OCI-LY7 (cell line): ENCODE measurements around the gene PROK2.

Source experiments
- EZH2phosphoT487 ChIP-seq: fragments of 200-600 bp; sonication (generic); IDR thresholded peaks from 2 replicates; pipeline ENCODE4 v1.6.1; 2018; ENCODE audit warnings: low read depth, borderline replicate concordance, mild to moderate bottlenecking, mixed run types, antibody characterized with exemption, low read length, moderate library complexity, mixed read lengths
- TF ChIP-seq, protein P1 (sequence below): fragments of 200-600 bp; sonication (generic); conservative IDR thresholded peaks from 2 replicates; pipeline ENCODE4 v1.5.1; 2014; ENCODE audit warnings: mild to moderate bottlenecking, antibody characterized with exemption, low read length, moderate library complexity, mixed read lengths

DNA sequence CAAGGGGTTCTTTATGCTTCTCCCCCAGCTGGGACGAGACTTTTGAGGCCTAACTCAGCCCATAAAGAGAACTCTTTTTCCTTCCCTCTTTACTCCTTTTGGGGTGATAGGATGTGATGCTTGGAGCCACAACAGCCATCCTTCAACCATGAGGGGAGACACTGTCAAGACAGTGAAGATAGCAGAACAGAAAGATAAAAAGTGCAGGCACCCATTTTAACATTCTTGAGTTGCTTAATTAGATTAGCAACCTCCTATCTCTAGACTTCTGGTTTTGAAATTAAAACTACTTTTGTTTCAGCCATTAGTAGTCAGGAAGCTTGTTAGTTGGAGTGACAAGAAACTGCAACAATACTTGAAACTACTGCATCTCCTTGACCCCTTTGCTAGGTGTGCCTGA, 24.8 kb downstream of the PROK2 start:
- TF ChIP-seq, protein P1, sequence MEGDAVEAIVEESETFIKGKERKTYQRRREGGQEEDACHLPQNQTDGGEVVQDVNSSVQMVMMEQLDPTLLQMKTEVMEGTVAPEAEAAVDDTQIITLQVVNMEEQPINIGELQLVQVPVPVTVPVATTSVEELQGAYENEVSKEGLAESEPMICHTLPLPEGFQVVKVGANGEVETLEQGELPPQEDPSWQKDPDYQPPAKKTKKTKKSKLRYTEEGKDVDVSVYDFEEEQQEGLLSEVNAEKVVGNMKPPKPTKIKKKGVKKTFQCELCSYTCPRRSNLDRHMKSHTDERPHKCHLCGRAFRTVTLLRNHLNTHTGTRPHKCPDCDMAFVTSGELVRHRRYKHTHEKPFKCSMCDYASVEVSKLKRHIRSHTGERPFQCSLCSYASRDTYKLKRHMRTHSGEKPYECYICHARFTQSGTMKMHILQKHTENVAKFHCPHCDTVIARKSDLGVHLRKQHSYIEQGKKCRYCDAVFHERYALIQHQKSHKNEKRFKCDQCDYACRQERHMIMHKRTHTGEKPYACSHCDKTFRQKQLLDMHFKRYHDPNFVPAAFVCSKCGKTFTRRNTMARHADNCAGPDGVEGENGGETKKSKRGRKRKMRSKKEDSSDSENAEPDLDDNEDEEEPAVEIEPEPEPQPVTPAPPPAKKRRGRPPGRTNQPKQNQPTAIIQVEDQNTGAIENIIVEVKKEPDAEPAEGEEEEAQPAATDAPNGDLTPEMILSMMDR = no peak
- no peak for TF ChIP-seq EZH2phosphoT487
